GM21723 (cell line): ENCODE results near the gene PACRG.

ENCODE experiments used
- ATAC-seq: cut with Tn5 transposase; IDR thresholded peaks from one replicate; pipeline ENCODE4 v1.9.1; 2021; ENCODE audit warnings: mild to moderate bottlenecking, moderate library complexity; ENCODE audit not compliant: unreplicated experiment

Gene PACRG

DNA sequence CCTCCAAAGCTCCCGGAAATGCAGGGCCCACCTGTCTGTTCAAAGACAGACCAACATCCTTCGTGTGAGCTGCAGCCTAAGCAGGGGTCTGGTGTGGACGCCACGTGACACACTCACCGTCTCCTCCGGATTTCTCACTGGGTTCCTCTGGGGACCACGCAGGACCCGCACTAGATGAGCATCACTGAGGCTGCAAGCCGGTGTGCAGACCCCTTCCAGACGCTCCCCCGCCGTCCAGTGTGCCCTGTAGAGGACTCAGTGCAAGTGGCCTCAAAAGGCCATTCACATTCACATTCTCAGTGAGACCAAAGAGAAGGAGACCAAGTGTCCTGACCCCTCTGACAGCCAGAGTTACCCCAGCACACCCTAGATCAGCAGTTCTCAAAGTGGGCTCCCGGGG is 595.5 kb downstream of the PACRG start:
- ATAC-seq: no peak

DNA sequence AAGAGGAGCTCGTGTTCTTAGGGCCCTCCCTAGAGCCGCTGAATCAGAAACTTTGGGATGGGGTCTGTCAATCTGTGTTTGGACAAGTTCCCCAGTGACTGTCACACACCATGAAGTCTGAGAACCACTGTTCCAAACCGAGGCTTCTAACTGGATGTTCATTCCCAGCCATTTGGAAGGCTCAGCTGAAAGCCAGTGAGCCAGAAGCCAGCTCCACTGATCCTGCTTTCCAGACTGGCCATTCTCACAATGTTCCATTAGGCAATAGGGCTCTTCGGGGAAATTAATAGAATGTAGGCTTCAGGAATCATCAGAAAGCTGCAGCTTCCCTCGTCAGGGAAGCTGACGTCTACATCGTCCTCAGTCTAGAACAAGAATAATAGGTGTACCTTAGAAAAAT is 595.9 kb downstream of the PACRG start:
- ATAC-seq: no peak

DNA sequence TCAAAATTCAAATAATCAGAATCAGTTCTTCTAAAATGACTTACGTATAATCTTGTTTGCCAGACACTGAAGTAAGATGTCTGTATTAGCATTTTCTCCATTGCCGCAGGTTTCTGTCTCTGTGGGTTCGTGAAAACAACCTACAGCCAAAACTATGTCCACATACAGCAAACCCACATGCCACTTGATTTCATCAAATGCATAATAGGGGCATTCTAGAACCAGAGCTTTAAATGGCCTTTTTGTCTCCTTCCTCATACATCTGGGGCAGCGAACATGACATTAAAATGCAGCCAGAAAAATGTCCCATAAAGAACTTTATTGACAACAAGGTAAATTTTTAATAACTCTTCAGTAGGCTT is 596.5 kb downstream of the PACRG start:
- no peak for ATAC-seq

DNA sequence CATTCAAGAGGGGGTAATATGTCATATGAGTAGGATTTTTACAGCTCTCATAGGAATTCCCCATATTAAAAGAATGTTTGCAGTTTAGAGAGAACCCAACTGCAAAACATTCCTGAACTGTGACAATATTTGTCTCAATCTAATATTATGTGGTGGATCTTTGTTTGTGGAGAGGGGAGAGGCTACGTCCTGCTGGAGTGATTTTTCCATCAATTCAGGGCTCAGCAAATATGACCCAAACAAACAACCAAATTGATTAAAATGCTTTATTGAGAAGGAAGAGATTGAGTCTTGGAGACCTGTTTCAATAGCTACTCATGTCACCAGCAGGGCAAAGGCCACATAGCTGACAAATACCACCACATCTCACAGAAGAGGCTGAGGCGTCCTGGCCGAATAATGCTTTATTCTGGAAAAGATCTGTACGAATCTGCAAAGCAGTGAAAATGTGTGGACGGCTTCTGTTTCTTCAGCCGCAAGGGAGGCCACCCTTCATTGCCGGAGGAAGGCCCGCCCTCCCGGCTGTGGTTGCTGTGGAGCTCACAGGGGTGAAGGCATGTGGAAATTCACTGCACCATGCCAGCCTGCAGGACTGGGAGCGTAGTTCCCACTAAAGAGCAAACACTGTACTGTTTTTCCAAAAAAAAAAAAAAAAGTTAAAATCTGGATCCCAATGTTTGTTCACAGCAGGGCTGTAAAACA is 597.1 kb downstream of the PACRG start:
- ATAC-seq: no peak

DNA sequence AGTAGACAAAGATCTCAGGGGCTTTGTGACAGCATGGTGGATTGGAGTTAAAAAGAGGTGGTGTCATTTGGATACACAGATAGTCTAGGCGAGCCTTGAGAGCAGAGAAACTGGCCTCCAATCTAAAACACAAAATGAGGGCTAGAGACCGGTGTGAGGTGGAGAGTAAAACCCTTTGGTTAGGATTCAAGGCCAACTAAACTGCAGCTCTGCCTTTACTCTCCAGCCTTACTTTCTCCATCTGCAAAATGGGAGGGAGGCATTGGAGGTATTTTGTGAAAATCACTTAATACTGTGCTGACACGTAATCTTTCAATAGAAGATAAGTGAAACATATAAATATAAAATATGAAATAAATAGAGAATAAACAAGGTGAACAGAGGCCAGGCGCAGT is 597.6 kb downstream of the PACRG start:
- no peak for ATAC-seq

DNA sequence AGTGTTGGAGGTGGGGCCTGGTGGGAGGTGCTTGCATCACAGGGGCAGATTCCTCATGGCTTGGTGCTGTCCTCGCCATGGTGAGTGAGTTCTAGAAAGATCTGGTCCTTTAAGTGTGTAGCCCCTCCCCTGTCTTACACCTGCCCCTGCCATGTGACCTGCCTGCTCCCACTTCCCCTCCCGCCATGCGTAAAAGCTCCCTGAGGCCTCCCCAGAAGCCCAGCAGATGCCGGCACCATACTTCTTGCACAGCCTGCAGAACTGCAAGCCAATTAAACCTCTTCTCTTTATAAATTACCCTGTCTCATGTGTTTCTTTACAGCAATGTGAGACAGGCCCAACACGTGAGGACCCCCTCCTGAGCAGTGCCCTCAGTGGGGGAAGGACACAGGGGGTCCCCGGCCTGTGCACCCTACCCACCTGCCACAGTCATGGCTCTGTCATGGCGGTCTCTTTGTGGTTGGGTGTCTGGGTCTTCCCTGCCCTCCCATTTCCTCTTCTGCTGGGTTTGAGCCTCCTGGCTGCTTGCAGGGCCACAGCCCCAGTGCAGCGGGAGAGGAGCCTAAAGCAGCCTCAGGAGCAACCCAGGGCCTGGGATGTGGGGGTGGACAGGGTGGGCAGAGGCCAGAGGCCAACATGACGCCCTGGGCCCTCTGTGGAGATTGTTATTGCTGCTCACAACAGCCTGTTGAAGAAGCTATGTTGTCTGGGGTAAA is 599.5 kb downstream of the PACRG start:
- no peak for ATAC-seq

DNA sequence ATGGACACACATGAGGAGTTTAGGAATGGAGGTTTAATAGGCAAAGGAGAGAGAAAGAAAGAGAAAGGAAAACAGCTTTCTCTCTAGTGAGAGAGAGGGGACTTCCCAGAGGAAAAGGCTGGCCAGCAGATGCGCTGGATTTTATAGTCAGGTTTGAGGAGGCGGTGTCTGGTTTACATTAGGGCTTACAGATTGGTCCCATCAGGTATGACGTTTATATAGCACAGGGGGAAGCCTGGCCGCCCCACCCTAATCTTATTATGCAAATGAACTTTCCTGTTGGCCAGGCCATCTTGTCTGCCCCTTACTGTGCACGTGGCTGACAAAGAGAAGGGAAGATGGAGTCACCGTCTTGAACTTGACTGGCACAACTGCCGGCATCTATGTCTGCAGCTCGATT is 600.1 kb downstream of the PACRG start:
- ATAC-seq: no peak

DNA sequence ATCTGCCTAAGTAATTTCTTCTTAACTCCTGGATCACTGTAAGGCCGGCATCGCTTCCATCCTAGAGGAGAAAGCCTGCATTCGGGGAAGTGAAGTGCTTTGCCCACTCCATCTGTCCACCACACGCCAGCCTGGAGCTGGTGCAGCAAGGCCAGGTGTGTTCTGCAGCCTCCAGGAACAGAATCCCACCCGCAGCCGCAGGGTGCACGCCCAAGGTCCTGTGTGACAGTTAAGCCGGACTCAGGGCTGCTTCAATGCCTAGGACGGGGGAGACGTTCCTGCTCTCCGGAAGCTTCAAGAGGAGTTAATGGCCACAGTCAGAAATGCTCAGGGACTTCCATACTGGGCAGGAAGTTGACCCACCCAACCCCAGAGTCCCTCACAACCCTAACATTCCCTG is 600.6 kb downstream of the PACRG start:
- ATAC-seq: no peak

DNA sequence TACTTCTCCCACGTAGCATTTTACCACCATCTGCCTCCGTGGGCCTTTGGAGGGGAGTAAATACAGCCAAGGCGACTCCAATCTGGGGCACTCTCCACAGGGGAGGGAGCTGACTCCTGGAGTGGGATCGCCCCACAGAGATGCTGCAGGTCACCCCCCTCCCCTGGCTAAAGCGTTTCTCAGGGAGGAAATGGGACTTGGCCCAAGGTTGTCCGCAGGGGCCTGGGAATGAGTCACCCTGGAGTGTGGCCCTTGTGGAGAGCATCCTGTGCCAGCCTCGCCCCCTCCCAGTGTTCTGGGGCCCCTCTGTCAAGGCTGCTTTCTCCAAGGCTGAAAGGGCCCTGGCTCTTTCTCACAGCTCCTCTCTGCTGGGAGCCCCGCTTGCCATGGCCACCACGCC is 602.2 kb downstream of the PACRG start:
- no peak for ATAC-seq

DNA sequence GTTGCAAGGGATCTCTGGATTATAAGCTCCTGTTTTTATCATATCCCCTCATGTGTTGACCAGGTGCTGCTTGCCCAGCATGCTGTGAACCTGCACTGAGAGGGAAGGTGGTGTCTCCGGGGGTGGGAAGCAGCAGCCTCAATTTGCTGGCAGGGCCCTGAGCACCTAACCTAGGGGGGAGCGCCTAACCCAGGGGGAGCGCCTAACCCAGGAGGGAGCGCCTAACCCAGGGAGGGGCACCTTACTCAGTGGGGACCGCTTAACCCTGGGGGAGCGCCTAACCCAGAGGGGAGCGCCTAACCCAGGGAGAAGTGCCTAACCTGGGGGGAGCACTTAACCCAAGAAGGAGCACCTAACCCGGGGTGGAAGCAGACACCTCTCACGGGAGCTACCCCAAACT is 603.5 kb downstream of the PACRG start:
- ATAC-seq: no peak

DNA sequence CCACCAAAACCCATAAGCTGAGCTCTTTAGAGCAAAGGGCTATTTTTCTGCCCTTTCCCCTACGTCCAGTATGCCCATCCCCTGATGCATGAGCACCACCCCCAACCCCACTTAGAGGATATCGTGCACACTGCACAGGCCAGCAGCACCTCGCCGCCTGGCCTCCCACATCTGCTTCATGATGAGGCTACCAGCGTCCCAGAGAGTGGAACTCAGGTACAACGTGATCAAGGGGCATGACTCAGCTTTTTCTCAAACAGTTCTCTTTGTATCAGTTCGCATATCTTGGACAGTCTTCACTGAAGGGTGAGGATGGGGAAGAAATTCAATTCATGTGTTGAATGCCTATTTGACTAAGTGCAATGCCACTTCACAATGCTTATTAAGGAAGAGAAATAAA is 604.8 kb downstream of the PACRG start:
- no peak for ATAC-seq

DNA sequence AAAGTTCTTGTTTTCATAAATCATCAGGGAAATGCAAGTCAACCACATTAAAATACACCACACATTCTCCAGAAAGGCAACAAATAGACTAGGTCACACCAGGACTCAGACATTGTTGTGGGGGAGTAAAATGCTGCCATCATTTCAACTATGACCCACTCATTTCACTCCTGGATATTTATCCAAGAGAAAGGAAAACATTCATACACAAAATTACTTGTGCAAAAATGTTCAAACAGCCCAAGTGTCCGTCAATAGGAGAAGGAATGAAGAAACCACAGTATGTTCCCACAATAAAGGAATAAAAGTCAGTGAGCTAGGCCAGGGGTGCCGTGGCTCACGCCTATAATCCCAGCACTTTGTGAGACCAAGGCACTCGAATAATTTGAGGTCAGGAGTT is 605.3 kb downstream of the PACRG start:
- ATAC-seq: no peak

DNA sequence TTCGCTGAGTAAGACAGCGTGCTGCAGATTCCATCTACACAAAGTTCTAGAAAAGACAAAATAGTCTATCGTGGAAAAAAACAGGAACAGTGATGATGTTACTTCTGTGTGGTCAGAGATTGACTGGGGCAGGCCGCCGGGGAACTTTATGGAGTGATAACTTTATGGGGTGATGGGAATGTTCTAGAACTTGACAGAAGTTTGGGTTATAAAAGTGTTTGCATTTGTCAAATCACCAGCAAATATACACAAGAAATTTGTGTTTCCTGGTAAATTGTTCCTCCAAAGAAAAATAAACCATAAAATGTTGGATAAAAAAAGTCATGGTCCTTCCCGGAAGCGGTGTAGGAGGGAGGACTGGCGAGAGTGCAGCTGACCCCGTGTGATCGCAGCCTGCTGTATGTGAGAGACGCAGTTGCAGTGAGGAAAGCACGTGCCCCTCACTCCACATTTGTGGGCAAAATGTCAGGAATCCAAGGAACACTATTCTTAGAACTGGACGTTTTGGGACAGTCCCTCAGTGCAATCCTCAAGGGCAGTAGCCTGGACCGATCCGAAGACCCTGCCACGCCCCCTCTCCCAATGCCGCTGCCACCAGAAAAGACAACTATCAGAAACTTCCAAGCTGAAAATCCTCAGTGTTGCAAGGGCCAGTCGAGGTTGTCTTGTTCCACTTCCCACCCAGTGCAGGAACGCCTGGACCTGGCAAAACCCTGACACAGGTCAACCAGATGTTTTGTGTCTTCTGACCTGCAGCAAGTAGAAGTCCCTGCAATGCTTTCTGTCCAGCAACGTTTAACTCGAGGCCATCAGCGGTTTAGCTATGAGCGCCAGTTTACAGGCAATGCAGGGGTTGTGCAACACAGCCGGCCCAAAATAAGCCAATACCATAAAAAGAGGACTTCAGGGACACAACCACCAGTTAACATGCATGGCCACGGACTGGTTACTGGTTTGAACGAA is 606.2 kb downstream of the PACRG start:
- no peak for ATAC-seq

DNA sequence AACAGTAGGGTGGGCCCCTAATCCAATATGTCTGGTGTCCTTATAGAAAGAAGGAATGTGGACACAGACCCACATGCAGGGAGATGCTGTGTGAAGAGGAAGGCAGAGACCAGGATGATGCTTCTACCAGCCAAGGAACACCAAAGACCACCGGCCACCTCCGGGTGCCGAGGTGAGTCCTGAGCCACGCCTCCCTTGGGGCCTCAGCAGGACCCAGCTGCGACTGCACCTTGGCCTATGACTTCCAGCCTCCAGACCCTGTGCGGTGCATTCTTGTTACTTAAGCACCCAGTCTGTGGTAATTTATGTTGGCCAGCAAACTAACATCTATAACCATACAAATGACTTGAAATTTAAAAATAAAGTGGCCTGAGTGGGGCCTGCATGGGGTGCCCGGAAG is 607.3 kb downstream of the PACRG start:
- no peak for ATAC-seq

DNA sequence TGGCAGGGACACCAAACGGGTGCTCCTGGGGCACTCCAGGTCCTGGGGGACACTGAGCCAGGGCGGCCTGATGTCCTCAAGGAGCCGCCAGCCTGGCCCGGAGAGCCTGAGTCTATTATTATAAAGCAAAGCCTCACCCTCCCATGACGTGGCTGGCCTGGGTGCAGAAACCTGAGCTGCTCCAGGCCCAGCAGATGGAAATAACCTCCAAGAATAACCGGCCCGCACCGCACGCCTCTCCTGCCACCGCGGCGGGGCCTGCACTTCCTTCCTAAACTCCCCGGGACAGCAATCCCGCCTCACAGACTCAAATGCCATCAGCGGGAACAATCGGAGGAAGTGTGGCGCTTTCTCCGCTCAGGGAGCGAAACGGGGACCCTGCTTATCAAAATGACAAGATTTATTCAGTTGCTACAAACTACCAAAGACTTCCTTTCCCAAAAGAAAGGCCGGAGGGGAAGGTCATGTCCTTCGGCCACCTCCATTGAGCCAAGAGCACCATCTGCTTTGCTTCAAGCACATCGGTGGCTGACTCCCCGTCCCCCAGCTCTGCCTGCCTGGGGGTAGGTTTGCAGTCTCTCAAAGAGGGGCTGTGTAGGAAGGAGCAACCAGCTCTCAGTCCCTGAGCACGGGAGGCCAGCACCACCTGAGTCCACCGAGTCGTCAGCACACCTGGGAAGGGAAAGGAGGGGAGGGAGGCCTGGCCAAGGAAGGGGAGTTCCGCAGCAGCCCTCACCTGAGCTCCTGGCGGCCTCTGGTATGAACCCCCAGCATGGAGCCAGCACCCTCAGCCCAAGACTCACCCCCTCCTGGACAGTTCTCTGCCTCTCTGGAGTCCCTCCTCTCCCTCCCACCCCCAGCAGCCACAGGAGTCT is 608.1 kb downstream of the PACRG start:
- no peak for ATAC-seq

DNA sequence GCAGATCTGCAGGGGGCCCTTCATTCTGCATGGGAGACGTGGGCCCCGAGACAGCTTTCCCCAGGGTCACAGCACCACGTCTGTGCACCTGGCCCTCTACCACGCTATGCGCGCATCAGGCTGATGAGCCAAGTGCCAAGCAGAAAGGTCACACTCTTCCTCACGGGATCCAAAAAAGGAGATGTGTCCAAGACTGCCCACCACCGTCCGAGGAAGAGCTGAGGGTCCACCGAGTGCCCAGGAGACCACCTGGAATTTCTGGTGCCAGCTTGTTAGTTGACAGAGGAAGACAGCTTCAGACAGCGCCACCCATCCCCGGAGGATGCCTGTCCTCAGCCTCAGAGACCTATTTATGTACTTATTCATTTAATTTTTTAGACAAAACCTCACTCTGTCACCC is 609.2 kb downstream of the PACRG start:
- no peak for ATAC-seq

DNA sequence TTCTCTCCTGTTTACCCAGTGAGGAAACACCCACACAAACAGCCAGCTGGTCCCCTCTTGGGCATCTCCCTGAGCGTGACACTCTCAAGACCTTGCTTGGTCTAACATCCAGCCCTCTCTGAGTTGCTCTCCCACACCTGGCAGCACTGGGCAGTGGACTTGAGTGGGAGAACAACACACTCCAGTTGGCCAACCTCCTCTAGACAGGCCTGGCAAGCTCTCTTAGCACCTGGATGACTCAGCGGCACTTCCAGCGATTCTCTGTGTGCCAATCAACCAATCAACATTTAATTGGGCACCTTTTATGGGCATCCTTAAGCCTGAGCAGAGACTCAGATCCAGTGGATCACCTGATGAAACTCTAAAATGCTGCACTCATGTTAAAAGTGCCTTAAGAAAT is 610.2 kb downstream of the PACRG start:
- ATAC-seq: no peak

DNA sequence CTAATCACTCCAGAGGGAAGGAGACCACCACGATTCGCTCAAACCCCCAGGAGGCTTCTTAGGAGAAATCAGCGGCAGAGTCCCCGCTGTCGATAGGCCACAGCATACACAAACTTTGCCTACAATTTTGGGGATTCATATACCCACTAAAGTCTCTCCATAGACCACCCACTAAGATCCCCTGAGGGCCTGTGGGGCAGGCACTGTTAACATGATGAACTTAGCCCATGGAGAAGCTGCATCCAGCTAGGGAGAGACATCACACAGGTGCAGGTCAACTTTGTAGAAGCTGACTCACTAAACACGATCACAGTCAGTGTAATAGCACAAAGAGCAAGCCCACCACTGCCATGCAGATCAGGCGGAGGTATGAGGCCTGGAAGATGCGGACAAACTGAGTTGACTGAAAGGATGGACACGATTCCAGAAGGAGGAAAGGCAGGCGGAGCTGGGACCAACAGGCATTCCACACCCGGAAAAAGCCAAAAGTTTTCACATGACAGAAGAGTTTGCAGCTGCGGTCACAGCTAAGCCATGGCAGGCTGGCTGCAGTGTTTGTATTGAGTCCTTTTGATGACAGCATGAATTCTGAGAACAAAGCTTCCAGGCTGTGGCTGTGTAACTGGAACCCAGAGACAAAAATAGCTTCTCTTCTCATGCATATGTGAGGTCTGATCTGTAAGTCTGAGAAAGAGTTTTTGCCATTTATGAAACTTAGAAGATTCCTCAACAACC is 611.1 kb downstream of the PACRG start:
- no peak for ATAC-seq

DNA sequence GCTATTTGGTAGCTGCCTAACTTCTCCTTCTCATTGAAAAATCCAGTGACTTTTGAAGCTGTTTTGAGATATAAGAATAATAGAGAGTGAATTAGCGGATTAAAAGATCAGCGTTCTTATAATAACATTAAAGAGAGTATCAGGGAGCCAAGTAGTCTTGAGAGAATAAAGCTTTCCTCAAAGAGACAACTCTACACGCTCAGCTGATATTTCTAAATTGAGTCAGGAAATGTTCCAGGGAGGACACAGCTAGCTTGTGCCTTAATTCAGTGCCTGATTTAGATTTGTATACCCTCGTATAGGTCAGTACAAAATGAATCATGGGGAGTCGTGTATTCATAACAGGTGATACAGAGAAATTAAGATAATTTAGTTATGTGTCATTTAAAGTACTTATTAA is 611.7 kb downstream of the PACRG start:
- ATAC-seq: no peak

DNA sequence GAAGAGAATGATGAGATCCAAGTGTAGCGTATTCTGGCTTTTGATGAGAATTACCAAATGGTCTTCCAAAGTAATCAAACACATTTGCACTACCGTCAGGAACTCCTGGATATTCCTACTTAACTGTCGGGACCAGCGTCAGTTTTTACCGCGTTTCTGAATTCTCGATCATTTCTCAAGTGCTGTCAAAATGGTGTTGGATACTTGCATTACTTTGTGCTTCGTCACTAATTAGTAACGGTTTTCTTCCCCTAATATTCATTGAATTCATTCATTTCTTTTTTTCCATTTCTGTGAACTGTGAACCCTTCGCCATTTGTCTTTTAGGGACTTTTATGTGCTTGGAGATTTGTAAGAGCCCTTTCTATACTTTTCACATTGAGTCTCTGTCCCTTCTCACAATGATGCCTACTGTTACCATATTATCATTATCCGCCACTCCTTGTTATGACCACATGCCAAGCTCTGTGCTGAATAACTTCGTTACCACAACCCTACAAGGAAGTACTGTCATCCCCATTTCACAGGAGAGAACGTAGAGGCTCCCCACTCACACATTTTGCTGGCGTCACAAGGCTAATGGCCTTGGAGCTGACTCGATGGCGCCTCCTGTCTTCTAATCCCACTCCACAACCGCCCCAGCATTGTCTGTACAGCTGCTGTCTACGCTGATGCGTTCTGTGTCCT is 612.6 kb downstream of the PACRG start:
- no peak for ATAC-seq
